Neuronal stem cell (in vitro differentiated cells): Measurements from ENCODE around the gene STXBP5.

ENCODE experiments used
- DNase-seq: peaks from one replicate; pipeline ENCODE4 v3.0.0-alpha.2; 2013; ENCODE audit warnings: low spot score
- H2AFZ ChIP-seq: one replicate; pipeline ENCODE4 v1.6.1; 2013; ENCODE audit warnings: mild to moderate bottlenecking, low read length, inconsistent platforms
- H2AK5ac ChIP-seq: 2 replicates; pipeline ENCODE4 v1.6.1; 2013; ENCODE audit warnings: low read depth, mild to moderate bottlenecking, inconsistent platforms, low read length, moderate library complexity, mixed read lengths
- H2BK120ac ChIP-seq: 2 replicates; pipeline ENCODE4 v1.6.1; 2013; ENCODE audit warnings: low read depth, mild to moderate bottlenecking, inconsistent platforms, low read length, moderate library complexity, mixed read lengths
- H2BK12ac ChIP-seq: one replicate; pipeline ENCODE4 v1.6.1; 2013; ENCODE audit warnings: low read length, inconsistent platforms
- H2BK15ac ChIP-seq: 2 replicates; pipeline ENCODE4 v1.6.1; 2013; ENCODE audit warnings: mild to moderate bottlenecking, low read length, inconsistent platforms, mixed read lengths
- H2BK5ac ChIP-seq: one replicate; pipeline ENCODE4 v1.6.1; 2013; ENCODE audit warnings: inconsistent platforms, mild to moderate bottlenecking, low read length, moderate library complexity
- H3K14ac ChIP-seq: one replicate; pipeline ENCODE4 v1.6.1; 2013; ENCODE audit warnings: low read length, inconsistent platforms
- H3K18ac ChIP-seq: 2 replicates; pipeline ENCODE4 v1.6.1; 2013; ENCODE audit warnings: low read length, inconsistent platforms
- H3K23ac ChIP-seq: 2 replicates; pipeline ENCODE4 v1.6.1; 2013; ENCODE audit warnings: low read depth, mild to moderate bottlenecking, mixed read lengths, low read length, inconsistent platforms; ENCODE audit not compliant: poor library complexity
- H3K27ac ChIP-seq: replicated peaks from 3 replicates; pipeline ENCODE4 v1.5.1; 2013; ENCODE audit warnings: low read length, inconsistent platforms
- H3K27me3 ChIP-seq, 3 experiments: 2 replicates each; pipeline ENCODE4 v1.6.1; 2013; ENCODE audit warnings: low read length in 3 of 3, mild to moderate bottlenecking in 2 of 3, inconsistent platforms in 1 of 3, low read depth in 1 of 3, mixed read lengths in 1 of 3, moderate library complexity in 1 of 3; ENCODE audit not compliant: control insufficient read depth in 3 of 3, insufficient read depth in 3 of 3
- H3K36me3 ChIP-seq, 2 donors: replicated peaks in 1 of 2; 2 replicates each; pipeline ENCODE4 v1.6.1; 2013; ENCODE audit warnings: low read length in 2 of 2; ENCODE audit not compliant: control insufficient read depth in 2 of 2, insufficient read depth in 2 of 2
- H3K4ac ChIP-seq: 2 replicates; pipeline ENCODE4 v1.6.1; 2013; ENCODE audit warnings: inconsistent platforms, mild to moderate bottlenecking, low read length, moderate library complexity
- H3K4me1 ChIP-seq, 2 donors: 1 replicate in 1 of 2; 2 replicates in 1 of 2; pipeline ENCODE4 v1.6.1; 2013; ENCODE audit warnings: low read length in 2 of 2, low read depth in 1 of 2; ENCODE audit not compliant: control insufficient read depth in 2 of 2, insufficient read depth in 1 of 2
- H3K4me2 ChIP-seq: one replicate; pipeline ENCODE4 v1.6.1; 2013; ENCODE audit warnings: mild to moderate bottlenecking, low read length, inconsistent platforms; ENCODE audit not compliant: insufficient read depth, poor library complexity, severe bottlenecking
- H3K4me3 ChIP-seq, 2 donors: 2 replicates each; pipeline ENCODE4 v1.5.1; 2013; ENCODE audit warnings: low read length in 2 of 2, mild to moderate bottlenecking in 2 of 2, inconsistent platforms in 1 of 2, moderate library complexity in 1 of 2
- H3K79me1 ChIP-seq: one replicate; pipeline ENCODE4 v1.6.1; 2013; ENCODE audit warnings: low read depth, mild to moderate bottlenecking, inconsistent platforms, low read length, moderate library complexity
- H3K9ac ChIP-seq: one replicate; pipeline ENCODE4 v1.6.1; 2013; ENCODE audit warnings: mild to moderate bottlenecking, low read depth, low read length, inconsistent platforms; ENCODE audit not compliant: poor library complexity
- H3K9me3 ChIP-seq, 2 donors: replicated peaks in 1 of 2; 2 replicates each; pipeline versions ENCODE3 to v1.6.1; 2013; ENCODE audit warnings: low read length in 2 of 2, mild to moderate bottlenecking in 2 of 2, inconsistent platforms in 1 of 2, low read depth in 1 of 2, mixed read lengths in 1 of 2, moderate library complexity in 1 of 2; ENCODE audit not compliant: control insufficient read depth in 2 of 2, insufficient read depth in 1 of 2
- H4K8ac ChIP-seq: one replicate; pipeline ENCODE4 v1.6.1; 2013; ENCODE audit warnings: low read depth, mild to moderate bottlenecking, inconsistent platforms, low read length, moderate library complexity
- H4K91ac ChIP-seq: one replicate; pipeline ENCODE4 v1.6.1; 2013; ENCODE audit warnings: low read length, low read depth, mild to moderate bottlenecking, inconsistent platforms; ENCODE audit not compliant: poor library complexity
- WGBS, 2 donors: extraction: QIAGEN DNeasy Blood & Tissue Kit; methylation state at CpG; one replicate each; pipeline ENCODE4 v1.1.7; 2013; ENCODE audit warnings: missing lambda C conversion rate in 2 of 2, mixed read lengths in 1 of 2; ENCODE audit not compliant: insufficient read length in 2 of 2, insufficient replicate concordance in 1 of 2; ENCODE audit errors: extremely low coverage in 2 of 2; 5-methylcytosine and 5-hydroxymethylcytosine counted together

Gene STXBP5

GRCh38 chr6:147209762-147210449 is 5.7 kb downstream of the STXBP5 start:
- Histone ChIP-seq H3K23ac (no peak overlapping the region), H3K14ac (no peak overlapping the region), H2BK15ac (no peak overlapping the region), H2AK5ac (no peak overlapping the region), H3K9me3 (no peaks in the 10 kb centered on the region), H2BK12ac (no peak overlapping the region), H4K8ac (no peak overlapping the region), H3K4me1 (peaks cover 3 to 4% of the 10 kb centered on the region in 2 donors), H2BK5ac (no peak overlapping the region), H4K91ac (no peak overlapping the region), H2BK120ac (no peak overlapping the region), H2AFZ (no peak overlapping the region), H3K4me2 (no peak overlapping the region), H3K18ac (no peak overlapping the region), H3K4ac (no peak overlapping the region), H3K9ac (no peak overlapping the region), H3K4me3 (no peak overlapping the region), H3K27me3 (no peaks in the 10 kb centered on the region), H3K36me3 (no peaks in the 10 kb centered on the region), H3K79me1 (no peaks in the 10 kb centered on the region), H3K27ac (no peak overlapping the region)
- no peak for DNase-seq
- 100% methylated on average over 1 of the region's 2 CpGs; no CpG with 5 or more reads in 1 of the 2 donors for WGBS, 2 donors

- WGBS, 2 donors = no CpG with 5 or more reads among the region's 2 CpGs
- H2BK120ac ChIP-seq = no peak overlapping the region
These were observed 7.1 kb downstream of the STXBP5 start for GRCh38 chr6:147211349-147211748.

GRCh38 chr6:147211831-147212230 is 7.6 kb downstream of the STXBP5 start:
- WGBS, 2 donors = no CpG with 5 or more reads among the region's 4 CpGs
- Histone ChIP-seq H3K27ac (no peak overlapping the region), H3K27me3 (no peaks in the 10 kb centered on the region)

More at GRCh38 chr6:147211349-147211748, 7.1 kb downstream of the STXBP5 start:
- Histone ChIP-seq H2BK15ac (no peak overlapping the region), H3K18ac (no peak overlapping the region), H3K27me3 (no peaks in the 10 kb centered on the region), H3K9ac (no peak overlapping the region), H3K79me1 (no peaks in the 10 kb centered on the region), H3K4ac (no peak overlapping the region), H3K36me3 (no peaks in the 10 kb centered on the region), H3K4me3 (no peak overlapping the region), H3K4me1 (peaks cover 0 to 3% of the 10 kb centered on the region in 2 donors), H2BK5ac (no peak overlapping the region), H2AFZ (no peak overlapping the region), H3K27ac (no peak overlapping the region), H3K9me3 (no peaks in the 10 kb centered on the region), H3K14ac (no peak overlapping the region), H3K4me2 (no peak overlapping the region), H2AK5ac (no peak overlapping the region), H4K8ac (no peak overlapping the region), H2BK12ac (no peak overlapping the region), H3K23ac (no peak overlapping the region), H4K91ac (no peak overlapping the region)
- no peak for DNase-seq

GRCh38 chr6:147212622-147213021 is 8.4 kb downstream of the STXBP5 start:
- Histone ChIP-seq H3K36me3 (no peaks in the 10 kb centered on the region), H2BK120ac (no peak overlapping the region), H3K18ac (no peak overlapping the region), H2BK12ac (no peak overlapping the region), H3K27me3 (no peaks in the 10 kb centered on the region), H2BK15ac (no peak overlapping the region), H4K8ac (no peak overlapping the region), H2AFZ (no peak overlapping the region), H3K14ac (no peak overlapping the region), H3K9ac (no peak overlapping the region), H3K23ac (no peak overlapping the region), H2BK5ac (no peak overlapping the region), H2AK5ac (no peak overlapping the region), H3K79me1 (no peaks in the 10 kb centered on the region), H3K4me2 (no peak overlapping the region), H3K4me1 (peaks cover 0 to 3% of the 10 kb centered on the region in 2 donors), H3K4me3 (no peak overlapping the region), H3K27ac (no peak overlapping the region), H4K91ac (no peak overlapping the region), H3K9me3 (no peaks in the 10 kb centered on the region), H3K4ac (no peak overlapping the region)
- no peak for DNase-seq
- no CpG with 5 or more reads among the region's 1 CpG for WGBS, 2 donors

More at GRCh38 chr6:147211831-147212230, 7.6 kb downstream of the STXBP5 start:
- Histone ChIP-seq H3K4me2 (no peak overlapping the region), H3K9ac (no peak overlapping the region), H2AK5ac (no peak overlapping the region), H3K23ac (no peak overlapping the region), H2BK5ac (no peak overlapping the region), H3K4ac (no peak overlapping the region), H3K9me3 (no peaks in the 10 kb centered on the region), H2BK120ac (no peak overlapping the region), H3K18ac (no peak overlapping the region), H2BK12ac (no peak overlapping the region), H3K4me1 (peaks cover 0 to 3% of the 10 kb centered on the region in 2 donors), H4K8ac (no peak overlapping the region), H2AFZ (no peak overlapping the region), H2BK15ac (no peak overlapping the region), H3K14ac (no peak overlapping the region), H3K36me3 (no peaks in the 10 kb centered on the region), H4K91ac (no peak overlapping the region), H3K79me1 (no peaks in the 10 kb centered on the region), H3K4me3 (no peak overlapping the region)
- DNase-seq = no peak
